GM21528 (cell line): ENCODE measurements around the gene KRTAP24-1.

Experiments
- ATAC-seq: cut with Tn5 transposase; IDR thresholded peaks from one replicate; pipeline ENCODE4 v1.9.1; 2021; ENCODE audit warnings: mild to moderate bottlenecking, moderate library complexity; ENCODE audit not compliant: unreplicated experiment, low FRiP score

Gene KRTAP24-1

DNA sequence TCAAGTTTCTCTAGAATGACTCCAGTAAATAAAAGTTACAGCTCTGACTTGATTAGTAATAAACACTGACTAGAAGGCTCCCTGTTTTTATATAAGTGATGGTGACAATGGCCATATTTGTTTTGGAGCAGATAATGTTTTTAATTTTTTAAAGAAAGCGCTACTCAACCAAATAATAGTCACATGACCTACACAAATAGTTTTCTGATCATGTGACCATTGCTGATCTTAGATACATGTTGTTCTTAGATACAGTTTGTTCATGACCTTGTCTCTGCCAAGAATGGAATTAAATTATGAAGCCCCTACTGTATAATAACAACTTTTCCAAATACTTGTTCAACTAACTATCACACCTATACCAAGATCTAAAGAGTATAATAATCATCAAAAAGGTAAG lies 44.6 kb downstream of the KRTAP24-1 start:
- ATAC-seq = no peak

GRCh38 chr21:30234643-30235042 lies 48.1 kb downstream of the KRTAP24-1 start:
- no peak for ATAC-seq

DNA sequence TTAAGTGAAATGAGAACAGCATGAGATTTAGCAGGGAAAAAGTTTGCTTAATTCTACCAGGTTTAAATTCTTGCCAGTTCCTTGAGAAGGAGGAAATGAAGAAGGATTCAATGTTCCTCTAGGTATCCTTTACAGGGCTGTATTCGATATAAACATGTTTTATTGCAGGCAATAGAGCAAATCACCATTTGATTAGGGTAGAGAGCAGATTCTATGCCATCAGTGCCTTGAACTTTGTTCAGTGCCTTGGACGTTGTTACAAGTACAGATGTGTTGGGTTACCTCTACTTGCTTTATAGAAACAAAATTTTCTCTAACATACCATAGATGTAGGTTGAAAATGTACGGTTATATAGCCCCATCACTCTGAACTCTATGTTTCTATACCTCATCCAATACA lies 48.7 kb downstream of the KRTAP24-1 start:
- ATAC-seq = no peak

DNA sequence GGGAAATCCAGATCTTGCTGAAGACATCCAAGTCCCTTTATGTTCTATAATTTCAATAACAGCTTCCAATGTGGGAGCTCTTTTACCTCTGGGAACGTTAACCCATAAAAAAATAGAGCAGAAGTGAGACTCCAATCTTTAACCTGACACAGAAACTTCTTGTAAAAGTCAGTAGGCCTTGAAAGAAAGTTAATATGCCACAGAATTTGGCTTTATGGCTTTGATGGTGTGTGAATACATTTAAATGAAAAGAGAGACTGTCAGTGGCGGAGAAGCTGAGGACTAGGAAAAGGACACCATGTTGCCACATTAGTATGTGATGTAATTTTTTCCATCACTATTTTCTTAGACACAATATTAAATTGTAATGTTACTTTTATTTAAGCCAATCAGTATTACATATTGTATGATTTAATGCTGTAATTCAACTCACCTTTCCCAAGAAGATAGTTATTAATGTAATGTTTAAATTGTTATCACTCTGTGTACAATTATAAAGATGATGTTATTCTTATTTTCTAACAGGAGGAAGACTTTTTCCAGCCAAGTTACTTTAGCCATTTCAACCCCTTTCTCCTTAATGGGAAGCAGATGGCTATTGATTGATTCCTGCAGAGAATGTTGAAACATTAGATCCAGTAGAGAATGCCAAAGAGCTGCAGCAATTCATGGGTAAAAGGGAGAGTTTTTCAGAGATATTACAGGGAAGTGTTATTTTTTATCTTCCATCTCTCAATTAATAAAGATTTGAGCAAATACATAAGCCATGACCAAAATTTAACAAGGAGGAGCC lies 49.3 kb downstream of the KRTAP24-1 start:
- ATAC-seq = no peak

DNA sequence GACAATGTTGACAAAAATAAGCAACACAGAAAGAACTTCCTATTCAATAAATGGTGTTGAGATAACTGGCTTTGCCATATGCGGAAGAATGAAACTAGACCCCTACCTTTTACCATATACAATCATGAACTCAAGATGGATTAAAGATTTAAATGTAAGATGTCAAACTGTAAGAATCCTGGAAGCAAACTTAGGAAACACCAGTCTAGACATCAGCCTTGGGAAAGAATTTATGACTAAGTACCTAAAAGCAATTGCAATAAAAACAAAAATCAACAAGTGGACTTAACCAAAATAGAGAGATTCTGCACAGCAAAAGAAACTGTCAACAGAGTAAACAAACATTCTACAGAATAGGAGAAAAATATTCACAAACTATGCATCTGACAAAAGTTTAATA lies 50.7 kb downstream of the KRTAP24-1 start:
- ATAC-seq = no peak
